Epithelial cell of esophagus (primary cell): Measurements from ENCODE around the gene PTF1A.

ENCODE experiments used
- DNase-seq: peaks from one replicate; pipeline ENCODE4 v3.0.0; 2010; ENCODE audit warnings: low read depth
- H3K4me3 ChIP-seq: 2 replicates; pipeline ENCODE4 v1.5.1; 2011; ENCODE audit warnings: mild to moderate bottlenecking, low read length, control low read depth
- CTCF ChIP-seq: IDR thresholded peaks from 2 replicates; pipeline ENCODE4 v1.5.1; 2011; ENCODE audit warnings: low read depth, mild to moderate bottlenecking, low read length, control low read depth, inconsistent platforms; ENCODE audit not compliant: insufficient read depth; ENCODE audit errors: missing control alignments

Gene PTF1A

DNA sequence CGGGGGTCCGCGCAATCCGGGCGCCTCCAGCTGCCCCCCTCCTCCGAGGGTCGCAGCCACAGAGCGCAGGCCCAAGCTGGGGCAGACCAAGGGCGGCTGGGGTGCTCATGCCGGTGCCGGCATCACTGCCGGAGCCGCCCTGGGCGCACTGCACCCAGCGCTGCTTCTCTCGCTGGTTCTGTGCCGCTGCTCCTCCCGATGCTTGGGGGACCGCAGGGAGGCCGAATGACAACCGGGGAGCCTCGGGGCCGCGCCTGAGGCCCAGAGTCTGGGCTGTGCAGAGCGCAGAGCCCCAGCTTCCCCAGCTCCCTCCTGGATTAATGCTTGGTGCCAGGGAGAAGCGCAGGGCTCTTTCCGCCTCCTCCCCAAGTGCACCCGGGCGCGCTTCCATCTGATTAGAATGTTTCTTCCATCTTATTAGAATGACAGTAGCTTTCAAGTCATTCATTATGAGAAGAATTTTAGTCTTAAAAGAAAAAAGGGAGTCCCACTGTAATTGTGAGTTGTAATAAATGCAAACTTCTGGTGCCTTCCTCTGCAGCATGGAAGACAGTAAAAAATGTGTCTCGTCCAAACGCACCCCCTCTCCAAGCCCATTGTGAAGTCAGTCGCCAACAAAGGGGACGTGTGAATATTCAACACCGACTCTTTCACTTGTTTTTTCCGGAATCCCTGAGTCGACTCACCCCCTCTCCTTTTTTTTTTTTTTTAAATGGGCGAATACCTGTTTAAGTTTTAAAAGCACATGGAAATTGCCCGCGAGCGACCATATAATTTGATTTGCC, 19.5 kb upstream of the PTF1A start:
- no peak for TF ChIP-seq CTCF
- H3K4me3 ChIP-seq: no peak overlapping the region
- DNase-seq: no peak

DNA sequence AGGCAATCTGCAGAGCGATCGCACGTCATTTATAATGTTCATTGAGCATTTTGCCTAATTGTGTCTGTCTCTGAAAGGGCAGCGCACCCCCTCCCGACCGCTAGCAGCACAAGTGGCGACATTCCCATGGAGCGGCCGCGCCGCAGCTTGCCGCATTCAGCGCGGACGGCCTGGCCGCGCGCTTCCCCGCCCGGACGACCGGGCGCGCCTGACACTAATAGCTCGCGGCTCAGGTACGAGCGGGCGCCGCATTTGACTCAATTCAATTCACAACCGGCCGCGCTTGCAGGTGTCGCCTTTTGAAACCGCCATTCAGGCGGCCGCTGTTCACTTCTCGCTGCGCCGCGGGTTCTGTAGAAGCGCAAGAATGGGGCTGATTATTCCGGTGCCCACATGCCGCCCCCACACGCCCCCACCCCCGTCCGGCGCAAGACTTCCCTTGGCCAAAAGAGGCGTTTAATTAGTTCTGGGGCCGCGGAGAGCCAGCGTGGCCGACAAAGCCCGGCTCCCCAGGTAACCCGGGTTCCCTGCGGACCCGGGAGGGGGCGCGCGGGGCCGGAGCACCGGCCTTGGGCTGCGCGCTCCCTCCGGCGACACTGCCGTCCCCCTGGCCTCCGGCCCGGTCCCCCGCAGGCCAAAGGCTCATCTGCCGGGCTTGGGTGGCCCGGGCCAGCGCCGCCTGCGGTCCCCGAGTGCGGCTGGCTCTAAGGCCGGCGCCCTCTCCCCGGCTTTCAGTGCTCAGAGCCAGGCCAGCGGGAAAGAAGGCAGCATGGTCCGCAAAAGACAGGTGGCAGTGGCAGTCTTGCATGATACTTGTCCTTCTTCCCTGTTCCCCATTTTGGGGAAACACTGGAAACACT, 18.7 kb upstream of the PTF1A start:
- no peak for TF ChIP-seq CTCF
- DNase-seq: no peak
- H3K4me3 ChIP-seq: no peak overlapping the region

- no peak for DNase-seq
- no peak overlapping the region for H3K4me3 ChIP-seq
- TF ChIP-seq CTCF: no peak
These were observed 17.8 kb upstream of the PTF1A start for GRCh38 chr10:23174074-23174976.

- no peak overlapping the region for H3K4me3 ChIP-seq
- TF ChIP-seq CTCF: no peak
- no peak for DNase-seq
These were observed 17.1 kb upstream of the PTF1A start for GRCh38 chr10:23174977-23175512.

GRCh38 chr10:23186178-23186577, 5.9 kb upstream of the PTF1A start:
- no peak for DNase-seq
- no peak overlapping the region for H3K4me3 ChIP-seq
- no peak for TF ChIP-seq CTCF

DNA sequence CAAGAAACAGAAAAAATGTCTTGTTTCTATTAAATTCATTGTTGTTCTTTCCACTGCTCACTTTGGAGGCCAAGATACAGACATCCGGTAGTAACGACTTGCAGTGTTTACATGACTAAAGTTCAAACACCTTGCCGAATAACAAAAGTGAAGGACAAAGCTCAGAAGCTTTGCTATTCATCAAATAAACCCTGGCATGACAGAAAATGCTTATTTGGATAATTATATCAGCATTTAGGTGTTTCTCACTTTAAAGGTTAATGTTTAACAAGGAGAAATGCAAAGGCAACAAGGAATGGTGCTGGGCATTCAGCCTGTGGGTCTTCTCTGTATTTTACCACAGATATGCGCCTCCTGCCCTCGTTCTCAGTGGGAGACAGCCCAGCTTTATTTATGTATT, 5.4 kb upstream of the PTF1A start:
- DNase-seq: no peak
- H3K4me3 ChIP-seq: no peak overlapping the region
- TF ChIP-seq CTCF: no peak
